Head of caudate nucleus (tissue), 42 donors: ENCODE measurements around the gene SLC8A2.
A peak's percentile ranks its signal among the peaks of the same experiment; 100 is the strongest.
"Not testable (repeated sequence)": the region's sequence is repeated elsewhere in the genome, so short reads cannot be mapped to it uniquely, and the experiment has no call there.

Source experiments
- DNase-seq, 42 donors: peaks; one replicate each; pipeline versions ENCODE4 v3.0.0 to v3.0.0-alpha.2; 2020 to 2021; ENCODE audit warnings: mixed read lengths in 7 of 42
- intact Hi-C: fragments of 100-400 bp; cut with DNase I; formaldehyde crosslinking; loops from one replicate; pipeline ENCODE4 v1.15.0; 2022

The SLC8A2 gene

GRCh38 chr19:47405197-47405550 lies 66.5 kb downstream of the SLC8A2 start:
- no peak for DNase-seq
- intact Hi-C loops, result no loop called here

DNA sequence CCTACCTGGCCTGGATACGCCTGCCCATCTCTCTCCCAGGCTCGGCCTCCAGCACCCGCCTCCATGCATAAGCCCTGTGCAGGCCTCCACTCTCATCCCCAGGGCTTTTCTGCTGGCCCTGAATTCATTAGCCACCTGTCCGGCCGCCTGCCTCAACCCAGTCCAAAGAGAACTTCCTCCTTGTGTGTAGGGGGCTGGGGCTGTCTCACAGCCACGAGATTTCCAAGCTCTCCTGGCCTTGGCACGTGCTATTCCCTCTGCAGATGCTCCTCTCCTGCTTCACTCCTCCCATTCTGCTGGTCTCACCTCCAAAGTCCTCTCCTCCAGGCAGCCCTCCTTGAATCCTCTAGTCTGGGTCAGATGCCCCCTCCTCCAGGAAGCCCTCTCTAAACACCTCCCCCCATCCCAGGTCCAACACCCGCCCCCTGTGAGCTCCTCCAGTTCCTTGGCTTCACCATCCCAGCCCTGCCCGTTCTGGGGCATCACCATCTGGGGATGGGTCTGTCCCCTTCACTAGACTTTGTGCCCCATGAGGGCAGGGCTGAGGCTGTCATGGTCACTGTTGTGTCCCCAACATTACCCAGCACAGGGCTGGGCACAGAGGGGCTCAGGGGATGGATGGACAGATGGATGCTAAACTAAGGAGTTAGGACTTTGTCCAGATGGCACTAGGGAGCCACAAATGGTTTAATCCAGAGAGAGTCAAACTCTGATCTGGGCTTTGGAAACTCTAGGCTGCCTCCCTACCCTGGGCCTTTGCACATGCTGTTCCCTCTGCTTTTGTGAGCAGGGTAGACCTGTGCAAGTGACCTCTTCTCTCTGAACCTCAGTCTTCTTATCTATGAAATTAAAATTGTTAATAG lies 67.1 kb downstream of the SLC8A2 start:
- intact Hi-C loops, result no loop called here
- no peak for DNase-seq

- DNase-seq, result no peak
- intact Hi-C loops, result no loop called here
Measured at GRCh38 chr19:47402504-47402903, 69.2 kb downstream of the SLC8A2 start.

DNA sequence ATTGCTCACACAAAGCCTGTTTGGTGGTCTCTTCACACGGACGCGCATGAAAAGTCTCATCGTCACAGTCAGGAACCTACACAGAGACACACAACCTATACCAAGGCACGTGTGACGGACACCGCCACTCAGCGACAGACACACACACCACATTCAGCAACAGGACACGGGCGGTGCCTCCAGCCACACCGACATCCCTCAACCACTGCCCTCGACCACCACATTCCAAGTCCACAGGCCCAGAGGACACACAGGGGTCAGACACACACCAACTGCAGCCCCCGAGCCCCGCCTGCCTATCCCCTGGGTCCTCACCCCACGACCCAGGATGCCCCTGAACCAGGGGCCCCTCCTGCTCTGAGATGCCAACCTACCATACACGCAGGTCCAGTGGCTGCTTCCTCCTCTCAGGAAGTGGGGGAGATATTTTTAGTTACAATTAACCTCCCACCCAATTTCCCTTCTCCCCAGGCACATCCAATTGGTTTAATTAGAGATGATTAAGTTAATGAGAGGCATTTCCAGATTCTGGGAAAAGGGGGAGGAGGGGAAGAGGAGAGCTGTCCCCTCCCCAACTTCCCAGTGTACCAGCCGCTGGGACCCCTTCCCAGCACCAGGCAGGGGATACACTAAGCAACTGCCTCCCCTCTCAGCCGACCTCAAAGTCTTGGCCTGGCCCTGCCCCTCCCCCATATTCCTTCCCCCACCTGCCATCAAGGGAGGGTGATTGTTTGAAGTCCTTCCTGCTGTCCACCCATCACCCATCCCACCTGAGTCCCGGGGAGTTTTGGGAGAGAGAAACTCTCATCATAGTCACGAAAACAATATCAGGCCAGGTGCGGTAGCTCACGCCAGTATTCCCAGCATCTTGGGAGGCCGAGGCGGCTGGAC lies 72.7 kb downstream of the SLC8A2 start:
- no peak for DNase-seq
- intact Hi-C loops, result no loop called here

DNA sequence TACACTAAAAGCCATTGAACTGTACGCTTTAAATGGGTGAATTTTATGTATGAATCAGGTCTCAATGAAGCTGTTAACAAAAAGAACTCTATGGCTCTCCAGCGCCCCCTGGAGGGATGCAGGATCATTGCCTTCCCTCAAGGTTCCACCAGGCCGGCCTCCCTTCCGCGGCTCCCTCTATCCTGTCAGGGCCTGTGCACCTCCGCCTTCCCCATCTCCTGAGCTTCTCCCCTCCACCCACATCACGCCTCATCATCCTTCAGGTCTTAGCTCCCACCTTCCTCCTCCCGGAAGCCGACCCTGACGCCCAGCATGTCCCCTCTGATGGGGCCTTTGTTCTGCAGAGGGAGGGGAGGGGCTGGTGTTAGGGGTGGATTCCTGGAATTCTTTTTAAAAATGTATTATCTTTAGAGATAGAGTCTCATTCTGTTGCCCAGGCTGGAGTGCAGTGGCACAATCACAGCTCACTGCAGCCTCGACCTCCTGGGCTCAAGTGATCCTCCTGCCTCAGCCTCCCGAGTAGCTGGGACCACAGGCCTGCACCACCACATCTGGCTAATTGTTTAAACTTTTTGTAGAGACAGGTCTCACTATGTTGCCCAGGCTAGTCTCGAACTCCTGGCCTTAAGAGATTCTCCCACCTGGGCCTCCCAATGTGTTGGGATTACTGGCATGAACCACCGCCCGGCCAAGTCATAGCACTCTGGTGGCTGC lies 80.0 kb downstream of the SLC8A2 start:
- intact Hi-C loops, result loop anchor here (5.0 kb wide), 1 partner anchor 94 kb away; no protein-coding TSS in a partner anchor
- DNase-seq, result peak; percentile 71 to 93 (median 83)

DNA sequence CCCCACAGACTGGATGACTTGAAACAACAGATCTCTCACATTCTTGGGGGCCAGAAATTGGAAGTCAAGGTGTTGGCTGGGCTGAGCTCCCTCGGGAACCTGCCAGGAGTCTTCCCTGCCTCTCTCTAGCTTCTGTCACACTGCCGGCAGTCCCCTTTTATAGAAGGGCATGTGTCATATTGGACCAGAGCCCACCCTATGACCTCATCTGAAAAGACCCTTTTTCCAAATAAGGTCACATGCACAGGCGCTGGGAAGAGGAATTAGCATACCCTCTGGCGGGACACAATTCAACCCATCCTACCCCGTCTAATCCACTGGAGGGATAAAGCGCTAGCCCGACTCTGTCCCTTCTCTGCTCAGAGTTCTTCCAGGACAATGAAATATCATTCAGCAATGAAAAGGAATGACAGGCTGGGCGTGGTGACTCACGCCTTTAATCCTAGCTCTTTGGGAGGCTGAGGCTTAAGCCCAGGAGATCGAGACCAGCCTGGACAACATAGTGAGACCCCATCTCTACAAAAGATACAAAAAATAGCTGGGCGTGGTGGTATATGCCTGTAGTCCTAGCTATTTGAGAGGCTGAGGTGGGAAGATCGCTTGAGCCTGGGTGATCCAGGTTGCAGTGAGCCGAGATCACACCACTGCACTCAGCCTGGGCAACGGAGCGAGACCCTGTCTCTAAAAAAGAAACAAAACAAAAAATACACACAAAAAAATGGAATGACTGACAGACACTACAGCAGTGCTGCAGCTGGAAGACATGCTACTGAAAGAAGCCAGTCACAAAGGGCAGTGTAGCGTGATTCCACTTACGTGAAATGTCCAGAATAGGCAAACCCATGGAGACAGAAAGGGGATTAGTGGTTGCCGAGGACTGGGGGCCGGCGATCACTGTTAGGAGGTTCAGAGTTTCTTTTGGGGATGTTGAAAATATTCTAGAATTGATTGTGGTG lies 80.9 kb downstream of the SLC8A2 start:
- intact Hi-C loops, result loop anchor here (5.0 kb wide), 1 partner anchor 94 kb away; no protein-coding TSS in a partner anchor
- no peak for DNase-seq

DNA sequence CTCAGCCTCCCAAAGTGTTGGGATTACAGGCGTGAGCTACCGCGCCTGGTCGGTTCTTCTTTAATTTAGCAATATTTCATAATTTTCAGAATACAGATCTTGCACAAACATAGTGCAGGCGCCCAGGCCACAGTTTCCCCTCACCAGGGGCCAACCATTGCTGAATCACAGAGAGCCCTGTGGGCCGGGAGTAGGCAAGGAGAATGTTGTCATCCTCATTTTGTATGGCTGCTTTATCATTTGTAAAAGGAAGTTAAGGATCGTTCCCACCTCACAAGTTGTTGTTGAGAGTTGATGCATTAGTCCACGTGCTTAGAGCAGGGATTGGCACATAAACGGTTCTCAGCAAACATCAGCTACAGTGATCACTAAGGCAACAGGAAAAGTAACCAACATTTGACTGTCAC lies 82.5 kb downstream of the SLC8A2 start:
- intact Hi-C loops, result no loop called here

GRCh38 chr19:47388721-47389120 lies 83.0 kb downstream of the SLC8A2 start:
- intact Hi-C loops, DNase-seq: not testable (repeated sequence)

More for the DNA sequence above, 82.5 kb downstream of the SLC8A2 start:
- DNase-seq, result no peak

DNA sequence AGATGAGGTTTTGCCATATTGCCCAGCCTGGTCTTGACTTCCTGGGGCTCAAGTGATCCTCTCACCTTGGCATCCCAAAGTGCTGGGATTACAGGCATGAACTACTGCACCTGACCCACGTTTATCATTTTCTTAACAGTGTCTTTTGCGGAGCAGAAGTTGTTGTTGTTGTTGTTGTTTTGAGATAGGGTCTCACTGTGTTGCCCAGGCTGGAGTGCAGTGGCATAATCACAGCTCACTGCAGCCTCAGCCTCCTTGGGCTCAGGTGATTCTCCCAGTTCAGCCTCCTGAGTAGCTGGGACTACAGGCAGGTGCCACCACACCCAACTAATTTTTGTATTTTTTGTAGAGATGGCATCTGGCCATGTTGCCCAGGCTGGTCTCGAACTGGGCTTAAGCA lies 84.1 kb downstream of the SLC8A2 start:
- DNase-seq, intact Hi-C loops: not testable (repeated sequence)

GRCh38 chr19:47386582-47386981 lies 85.1 kb downstream of the SLC8A2 start:
- DNase-seq, intact Hi-C loops: not testable (repeated sequence)

DNA sequence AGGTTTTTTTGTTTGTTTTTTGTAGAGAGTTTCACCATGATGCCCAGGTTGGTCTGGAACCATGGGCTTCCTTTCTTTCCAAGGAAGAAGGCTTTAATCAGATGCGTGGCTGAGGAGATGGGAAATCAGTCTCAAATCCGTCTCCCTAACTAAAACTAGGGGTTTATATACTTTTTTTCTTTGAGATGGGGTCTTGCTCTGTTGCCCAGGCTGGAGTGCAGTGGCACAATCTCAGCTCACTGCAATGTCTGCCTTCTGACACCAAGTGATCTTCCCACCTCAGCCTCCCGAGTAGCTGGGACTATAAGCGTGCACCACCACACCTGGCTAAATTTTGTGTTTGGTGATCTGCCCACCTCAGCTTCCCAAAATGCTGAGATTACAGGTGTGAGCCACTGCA lies 87.2 kb downstream of the SLC8A2 start:
- intact Hi-C loops, result not testable (repeated sequence)

GRCh38 chr19:47383890-47384289 lies 87.8 kb downstream of the SLC8A2 start:
- intact Hi-C loops, result not testable (repeated sequence)

More for the DNA sequence above, 87.2 kb downstream of the SLC8A2 start:
- DNase-seq, result not testable (repeated sequence)

DNA sequence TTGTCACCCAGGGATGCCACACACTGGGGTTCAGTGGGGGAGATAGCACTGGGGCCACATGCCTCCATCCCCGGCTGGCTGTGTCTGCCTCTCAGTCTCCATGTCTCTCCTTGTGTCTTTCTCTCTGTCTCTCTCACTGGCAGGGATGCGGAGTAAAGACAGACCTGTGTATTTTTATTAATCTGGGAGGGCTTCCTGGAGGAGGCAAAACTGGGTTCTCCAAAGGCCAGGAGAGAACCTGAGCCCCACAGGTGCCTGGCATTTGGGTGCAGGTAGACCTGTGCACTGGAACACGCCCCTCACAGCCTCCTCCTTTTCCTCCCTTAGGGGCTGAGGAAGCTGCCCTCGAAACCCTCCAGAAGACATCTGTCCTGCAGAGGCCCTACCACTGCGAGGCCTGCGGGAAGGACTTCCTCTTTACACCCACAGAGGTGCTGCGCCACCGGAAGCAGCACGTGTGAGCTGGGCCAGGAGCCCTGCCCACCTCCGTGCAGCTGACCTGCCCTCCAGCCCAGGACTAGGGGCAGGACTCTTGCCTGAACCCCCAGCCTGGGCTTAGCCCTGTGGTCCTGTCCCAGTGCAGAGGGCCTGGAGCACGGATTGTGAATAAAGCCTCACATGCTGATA lies 89.9 kb downstream of the SLC8A2 start:
- intact Hi-C loops, result no loop called here

More at GRCh38 chr19:47383890-47384289, 87.8 kb downstream of the SLC8A2 start:
- not testable (repeated sequence) for DNase-seq

DNA sequence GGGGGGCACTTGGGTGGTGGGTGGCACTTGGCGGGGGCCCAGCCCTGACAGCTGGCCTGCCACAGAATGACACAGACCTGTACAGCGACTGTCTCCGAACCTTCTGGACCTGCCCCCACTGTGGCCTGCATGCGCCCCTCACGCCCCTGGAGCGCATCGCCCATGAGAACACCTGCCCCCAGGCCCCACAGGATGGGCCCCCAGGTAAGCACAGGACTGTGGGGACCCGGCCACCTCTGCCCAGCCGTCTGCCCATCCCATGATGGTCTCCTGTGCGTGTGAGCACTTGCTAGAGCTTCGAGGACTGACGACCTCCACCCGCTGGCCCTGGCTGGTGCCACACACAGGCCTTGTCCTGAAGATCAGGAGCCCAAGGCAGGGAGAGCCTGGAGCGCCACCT lies 90.6 kb downstream of the SLC8A2 start:
- no peak for DNase-seq

More for the DNA sequence above, 89.9 kb downstream of the SLC8A2 start:
- DNase-seq, result peak in 1 of 42 donors; percentile 26

GRCh38 chr19:47380559-47380958 lies 91.1 kb downstream of the SLC8A2 start:
- intact Hi-C loops, result no loop called here
- no peak for DNase-seq

More for the DNA sequence above, 90.6 kb downstream of the SLC8A2 start:
- intact Hi-C loops, result no loop called here

DNA sequence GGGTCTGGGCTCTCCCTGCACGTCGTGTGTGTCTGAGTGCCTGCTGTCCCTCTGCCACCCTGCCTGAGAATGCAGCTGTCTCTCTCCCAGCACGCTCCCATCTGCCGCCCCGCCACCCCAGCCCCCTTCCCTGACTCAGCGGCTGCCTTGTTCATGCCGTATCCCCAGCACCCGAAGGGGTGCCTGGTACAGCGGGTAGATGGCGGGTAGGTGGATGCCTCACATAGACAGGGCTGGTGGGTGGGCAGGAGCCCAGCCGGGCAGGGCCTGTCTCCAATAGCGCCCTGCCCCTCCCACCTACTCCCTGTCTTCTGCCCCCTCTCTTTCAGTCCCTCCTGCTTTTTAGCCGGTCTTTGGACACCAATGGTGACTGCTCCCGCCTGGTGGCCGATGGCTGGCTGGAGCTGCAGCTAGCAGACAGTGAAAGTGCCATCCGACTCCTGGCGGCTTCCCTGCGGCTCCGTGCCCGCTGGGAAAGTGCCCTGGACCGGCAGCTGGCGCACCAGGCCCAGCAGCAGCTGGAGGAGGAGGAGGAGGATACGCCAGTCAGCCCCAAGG lies 92.2 kb downstream of the SLC8A2 start:
- intact Hi-C loops, result no loop called here
- peak; percentile 46 to 90 (median 76) for DNase-seq

DNA sequence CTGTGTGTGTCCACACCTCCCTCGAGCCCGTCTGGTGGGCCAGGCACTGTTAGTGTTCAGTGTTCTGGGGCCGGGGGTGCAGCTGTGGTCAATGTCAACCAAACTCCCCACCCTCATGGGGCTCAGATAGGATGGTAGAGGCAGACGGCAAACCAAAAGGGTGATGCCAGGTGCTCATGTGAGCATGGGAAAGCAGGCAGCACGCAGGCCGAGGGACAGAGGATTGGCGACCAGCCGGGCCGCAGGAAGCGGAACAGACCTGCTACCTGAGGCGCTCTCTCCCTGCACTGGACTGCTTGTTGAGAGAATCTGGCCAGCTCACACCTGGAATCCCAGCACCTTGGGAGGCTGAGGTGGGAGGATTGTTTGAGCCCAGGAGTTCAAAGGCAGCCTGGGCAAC lies 93.4 kb downstream of the SLC8A2 start:
- intact Hi-C loops, result no loop called here
- no peak for DNase-seq
